Kidney epithelial cell (primary cell): ENCODE measurements around the gene NABP1. TPM values are rescaled to one million over a fixed set of nuclear protein-coding genes. Genes with fewer than 3 reads are reported as not detected.
"Not testable (repeated sequence)": the region's sequence is repeated elsewhere in the genome, so short reads cannot be mapped to it uniquely, and the experiment has no call there.

ENCODE experiments used
- DNase-seq: peaks from one replicate; pipeline ENCODE4 v3.0.0-alpha.2; 2010; ENCODE audit warnings: low read depth
- H3K27me3 ChIP-seq: 2 replicates; pipeline ENCODE4 v1.6.0; 2011; ENCODE audit warnings: low read length; ENCODE audit not compliant: control insufficient read depth, insufficient read depth
- H3K36me3 ChIP-seq: 2 replicates; pipeline ENCODE4 v1.5.1; 2011; ENCODE audit warnings: low read length; ENCODE audit not compliant: control insufficient read depth, insufficient read depth
- H3K4me3 ChIP-seq: 2 replicates; pipeline ENCODE4 v1.5.1; 2011; ENCODE audit warnings: low read depth, mild to moderate bottlenecking, control low read depth, low read length
- CTCF ChIP-seq: IDR thresholded peaks from 2 replicates; pipeline ENCODE4 v1.5.1; 2011; ENCODE audit warnings: mild to moderate bottlenecking, moderate library complexity, low read length, control low read depth, inconsistent platforms; ENCODE audit not compliant: insufficient read depth, poor library complexity, severe bottlenecking
- total RNA-seq: library from RNA; depleted of rRNA; stranded (reverse); fragments of >200 nt; gene quantifications from 2 replicates; pipeline ENCODE4 v1.2.3, GENCODE V29; 2015

The NABP1 gene
- total RNA-seq, 1 donor from 2014 or later = 18.3 TPM

- Histone ChIP-seq H3K27me3 (no peaks in the 10 kb centered on the region), H3K4me3 (no peak overlapping the region), H3K36me3 (no peaks in the 10 kb centered on the region)
- no peak for DNase-seq
- no peak for TF ChIP-seq CTCF
These were observed 39.7 kb upstream of the NABP1 start for GRCh38 chr2:191638079-191638801.

GRCh38 chr2:191638802-191639172, 39.1 kb upstream of the NABP1 start:
- DNase-seq = no peak
- no peak for TF ChIP-seq CTCF
- no peak overlapping the region for H3K4me3 ChIP-seq

GRCh38 chr2:191641609-191642008, 36.3 kb upstream of the NABP1 start:
- Histone ChIP-seq H3K27me3 (no peaks in the 10 kb centered on the region), H3K4me3 (no peak overlapping the region), H3K36me3 (no peaks in the 10 kb centered on the region)
- no peak for DNase-seq
- TF ChIP-seq CTCF = no peak

More at GRCh38 chr2:191638802-191639172, 39.1 kb upstream of the NABP1 start:
- no peaks in the 10 kb centered on the region for H3K27me3 ChIP-seq
- H3K36me3 ChIP-seq = no peaks in the 10 kb centered on the region

GRCh38 chr2:191642541-191642940, 35.4 kb upstream of the NABP1 start:
- Histone ChIP-seq H3K4me3 (no peak overlapping the region), H3K27me3 (no peaks in the 10 kb centered on the region), H3K36me3 (no peaks in the 10 kb centered on the region)
- DNase-seq = no peak
- no peak for TF ChIP-seq CTCF

- TF ChIP-seq CTCF = no peak
- Histone ChIP-seq H3K36me3 (no peaks in the 10 kb centered on the region), H3K4me3 (no peak overlapping the region), H3K27me3 (no peaks in the 10 kb centered on the region)
- DNase-seq = no peak
These were observed 34.5 kb upstream of the NABP1 start for GRCh38 chr2:191643429-191643828.

GRCh38 chr2:191644613-191645012, 33.3 kb upstream of the NABP1 start:
- DNase-seq = not testable (repeated sequence)

More at GRCh38 chr2:191644613-191645012, 33.3 kb upstream of the NABP1 start:
- H3K27me3 ChIP-seq, H3K36me3 ChIP-seq, H3K4me3 ChIP-seq: not testable (repeated sequence)
